K562 (cell line): ENCODE results near the gene KCNC4. TPM values are rescaled to one million over a fixed set of nuclear protein-coding genes. Genes with fewer than 3 reads are reported as not detected.

Source experiments
- ATAC-seq: fragments of 200-7000 bp; cut with Tn5 transposase; 3 replicates; pipeline ENCODE4 v1.9.1; 2020; ENCODE audit warnings: moderate library complexity
- BruUV-seq: library from RNA; stranded (reverse); fragments of 400-500 nt; replicated peaks from 2 replicates; lab custom pipeline; 2021; lab: Mats Ljungman, UMichigan
- CTCF ChIA-PET: fragments of 300-600 bp; formaldehyde crosslinking; extraction: SDS; loops from one replicate; lab custom pipeline; 2021; ENCODE audit warnings: low intra/inter-chr PET ratio; lab: Yijun Ruan, JAX
- POLR2A ChIA-PET: fragments of 300-600, 350-650 bp; sonication (Branson Sonifier 250); formaldehyde crosslinking; extraction: SDS; loops from one replicate; lab custom pipeline; 2021; ENCODE audit warnings: antibody characterized with exemption, inconsistent platforms; lab: Yijun Ruan, JAX
- DNase-seq, 4 experiments: peaks; one replicate each; pipeline versions ENCODE4 v3.0.0 to v3.0.0-alpha.2; 2011 to 2018; ENCODE audit warnings: low spot score in 3 of 4, mixed read lengths in 3 of 4; ENCODE audit errors: extremely low read depth in 1 of 4
- FAIRE-seq: peaks from 2 replicates; lab custom pipeline; 2011; peaks lifted over from hg19 to GRCh38; lab: Jason Lieb, UNC
- H2AFZ ChIP-seq: 2 replicates; pipeline ENCODE4 v1.6.0; 2011; ENCODE audit warnings: low read depth, low read length, control low read depth, inconsistent platforms
- H3K27ac ChIP-seq: fragments of 200-600 bp; 3 replicates; pipeline ENCODE4 v1.8.0; 2011; ENCODE audit warnings: low read depth, mild to moderate bottlenecking, control low read depth, inconsistent platforms, low read length, moderate library complexity, mixed read lengths; ENCODE audit errors: extremely low read depth
- H3K27me3 ChIP-seq, 2 experiments: fragments of 300-600 bp in 1 of 2; 2 replicates in 1 of 2; 3 replicates in 1 of 2; pipeline versions ENCODE4 v1.6.0 to v1.8.0; 2011; ENCODE audit warnings: inconsistent platforms in 2 of 2, low read length in 2 of 2, mild to moderate bottlenecking in 1 of 2, mixed read lengths in 1 of 2, moderate library complexity in 1 of 2; ENCODE audit not compliant: control insufficient read depth in 2 of 2, insufficient read depth in 2 of 2
- H3K36me3 ChIP-seq: fragments of 300-600 bp; 3 replicates; pipeline ENCODE4 v1.8.0; 2011; ENCODE audit warnings: mild to moderate bottlenecking, low read length, inconsistent platforms; ENCODE audit not compliant: control insufficient read depth, insufficient read depth
- H3K4me1 ChIP-seq, 2 experiments: fragments of 200-600 bp in 1 of 2; replicated peaks in 1 of 2; 2 replicates in 1 of 2; 3 replicates in 1 of 2; pipeline versions ENCODE4 v1.5.1 to v1.8.0; 2011; ENCODE audit warnings: inconsistent platforms in 2 of 2, low read length in 2 of 2, mild to moderate bottlenecking in 1 of 2, mixed read lengths in 1 of 2, moderate library complexity in 1 of 2; ENCODE audit not compliant: control insufficient read depth in 2 of 2, insufficient read depth in 2 of 2
- H3K4me2 ChIP-seq: 2 replicates; pipeline ENCODE4 v1.6.1; 2011; ENCODE audit warnings: low read length, control low read depth, inconsistent platforms, mixed read lengths; ENCODE audit not compliant: insufficient read depth
- H3K4me3 ChIP-seq: fragments of 200-600 bp; sonication (generic), shearing (Covaris generic); 2 replicates; pipeline ENCODE4 v1.5.1; 2016; ENCODE audit warnings: control low read depth, inconsistent platforms
- H3K79me2 ChIP-seq: fragments of 200-600 bp; 3 replicates; pipeline ENCODE4 v1.8.0; 2011; ENCODE audit warnings: low read length, inconsistent platforms; ENCODE audit not compliant: control insufficient read depth, insufficient read depth
- H3K9ac ChIP-seq, 2 experiments: 2 replicates each; pipeline versions ENCODE4 v1.6.0 to v1.6.1; 2011; ENCODE audit warnings: low read depth in 2 of 2, low read length in 2 of 2, control low read depth in 1 of 2, inconsistent platforms in 1 of 2, mild to moderate bottlenecking in 1 of 2, mixed read lengths in 1 of 2; ENCODE audit not compliant: insufficient read depth in 1 of 2
- H3K9me1 ChIP-seq: one replicate; pipeline ENCODE4 v1.6.0; 2011; ENCODE audit warnings: inconsistent platforms, mild to moderate bottlenecking, low read length, moderate library complexity; ENCODE audit not compliant: control insufficient read depth, insufficient read depth
- H3K9me3 ChIP-seq: replicated peaks from 2 replicates; pipeline ENCODE4 v1.5.1; 2011; ENCODE audit warnings: low read depth, low read length, inconsistent platforms; ENCODE audit not compliant: control insufficient read depth, insufficient read depth
- H4K20me1 ChIP-seq: replicated peaks from 2 replicates; pipeline ENCODE4 v1.6.1; 2011; ENCODE audit warnings: low read length, inconsistent platforms, mixed read lengths; ENCODE audit not compliant: control insufficient read depth, insufficient read depth
- ATF3 ChIP-seq, 2 experiments: fragments of 450-650 bp in 1 of 2; sonication (generic) in 1 of 2; formaldehyde crosslinking in 1 of 2; IDR thresholded peaks in 1 of 2; conservative IDR thresholded peaks in 1 of 2; 2 replicates each; pipeline versions ENCODE4 v1.6.1 to v1.8.1; 2016 to 2023; ENCODE audit warnings: mild to moderate bottlenecking in 2 of 2, moderate library complexity in 2 of 2, inconsistent platforms in 1 of 2, missing genetic modification reagents in 1 of 2
- ATF7 ChIP-seq: fragments of 450-650 bp; IDR thresholded peaks from 2 replicates; pipeline ENCODE4 v1.7.1; 2014; ENCODE audit warnings: mild to moderate bottlenecking, moderate library complexity
- CHCHD3 ChIP-seq: fragments of 250-450 bp; sonication (Bioruptor Pico); IDR thresholded peaks from 2 replicates; pipeline ENCODE4 v2.1.2; 2022; ENCODE audit warnings: mild to moderate bottlenecking
- CREB5 ChIP-seq: fragments of 250-450 bp; sonication (Bioruptor Pico); IDR thresholded peaks from 2 replicates; pipeline ENCODE4 v1.5.0; 2020; ENCODE audit warnings: mild to moderate bottlenecking
- DEAF1 ChIP-seq: fragments of 450-650 bp; formaldehyde crosslinking; IDR thresholded peaks from 2 replicates; pipeline ENCODE4 v1.4.0; 2020; ENCODE audit warnings: mild to moderate bottlenecking, moderate library complexity
- ERF ChIP-seq: fragments of 450-650 bp; formaldehyde crosslinking; IDR thresholded peaks from 2 replicates; pipeline ENCODE4 v1.4.0; 2020; ENCODE audit warnings: mild to moderate bottlenecking, mixed read lengths
- HMGN3 ChIP-seq: IDR thresholded peaks from 2 replicates; pipeline ENCODE4 v1.6.1; 2011; ENCODE audit warnings: borderline replicate concordance, low read depth, mild to moderate bottlenecking, mixed read lengths, low read length; ENCODE audit not compliant: insufficient read length; ENCODE audit errors: extremely low read depth
- MCM2 ChIP-seq: fragments of 450-650 bp; IDR thresholded peaks from 2 replicates; pipeline ENCODE4 v1.6.1; 2017; ENCODE audit warnings: low read depth, mild to moderate bottlenecking
- PHB ChIP-seq: fragments of 250-450 bp; sonication (Bioruptor Pico); IDR thresholded peaks from 2 replicates; pipeline ENCODE4 v1.5.0; 2021
- PML ChIP-seq: IDR thresholded peaks from 2 replicates; pipeline ENCODE4 v1.6.1; 2012; ENCODE audit warnings: low read length, inconsistent platforms
- RAD21 ChIP-seq, 2 experiments: fragments of 250-450 bp in 1 of 2; fragments of 450-650 bp in 1 of 2; sonication (Bioruptor Pico) in 1 of 2; formaldehyde crosslinking in 1 of 2; IDR thresholded peaks in 1 of 2; conservative IDR thresholded peaks in 1 of 2; 2 replicates each; pipeline versions ENCODE4 v1.4.0 to v1.8.0; 2020 to 2022; ENCODE audit warnings: mild to moderate bottlenecking in 2 of 2, moderate library complexity in 1 of 2
- SRF ChIP-seq, 2 experiments: fragments of 250-450, 450-650 bp in 1 of 2; sonication (Bioruptor Pico) in 1 of 2; sonication (generic) in 1 of 2; formaldehyde crosslinking; IDR thresholded peaks; 2 replicates each; pipeline versions ENCODE4 v1.5.0 to v1.5.1; 2020 to 2022; ENCODE audit warnings: mild to moderate bottlenecking in 1 of 2, missing genetic modification reagents in 1 of 2
- SRSF9 ChIP-seq: fragments of 200-400 bp; formaldehyde crosslinking; IDR thresholded peaks from 2 replicates; pipeline ENCODE4 v1.6.1; 2017; ENCODE audit warnings: low read depth, low read length, borderline replicate concordance
- ZNF764 ChIP-seq: fragments of 250-450 bp; sonication (Bioruptor Pico); IDR thresholded peaks from 2 replicates; pipeline ENCODE4 v1.4.0; 2020; ENCODE audit warnings: low read depth, mild to moderate bottlenecking, moderate library complexity
- WGBS: fragments of 100-300 bp; shearing (Covaris generic); methylation state at CpG from one replicate; pipeline ENCODE4 v1.1.6; 2016; ENCODE audit warnings: low coverage, mixed read lengths; ENCODE audit not compliant: insufficient coverage; ENCODE audit errors: missing lambda C conversion rate; 5-methylcytosine and 5-hydroxymethylcytosine counted together
- in situ Hi-C: fragments of 300-500 bp; cut with MboI; formaldehyde crosslinking; loops from 4 replicates; pipeline ENCODE4 v1.15.0; 2018; ENCODE audit warnings: inconsistent platforms, mixed read lengths
- intact Hi-C: fragments of 100-400 bp; cut with micrococcal nuclease; formaldehyde crosslinking; loops from 2 replicates; pipeline ENCODE4 v1.14.2; 2022
- polyA plus RNA-seq, 8 experiments: library from polyadenylated mRNA; depleted of rRNA in 4 of 8; stranded (reverse) in 5 of 8; unstranded in 3 of 8; fragments of >200 nt; fragmentation: Nextera tagmentation in 2 of 8; fragmentation: Illumina TruSeq in 1 of 8; extraction: Ambion mirVana in 2 of 8; extraction: Trizol in 1 of 8; gene quantifications; 2 replicates each; pipeline versions ENCODE4 v1.2.1 to v1.2.3, GENCODE V29; 2011 to 2014; ENCODE audit warnings: inconsistent platforms in 1 of 8, missing spikeins in 1 of 8
- total RNA-seq, 7 experiments: library from RNA; depleted of rRNA in 6 of 7; stranded (reverse); fragments of >200 nt in 6 of 7; fragmentation: Illumina TruSeq in 2 of 7; extraction: Trizol in 2 of 7; gene quantifications; 2 replicates each; pipeline versions ENCODE4 v1.2.1 to v1.2.3, GENCODE V29; 2011 to 2021; ENCODE audit warnings: low replicate concordance in 1 of 7

Gene KCNC4
- total and polyA plus RNA-seq, 9 of the 15 experiments (the other 6 are each of a cell fraction or from before 2014, with no cell fraction given), result 0.07 to 1.8 (median 0.73) TPM

- DNase-seq, result no peak
- in situ Hi-C loops, result no loop called here
- TF ChIP-seq PHB (no peak), HMGN3 (no peak), ERF (no peak), CHCHD3 (CRISPR knock-in tag) (no peak), DEAF1 (CRISPR knock-in tag) (no peak), SRF (CRISPR knock-in tag; IDR thresholded peaks at IDR 0.05) (no peak), MCM2 (no peak), RAD21 (CRISPR knock-in tag; conservative IDR thresholded peaks at IDR 0.05 in 1 of 2, IDR thresholded peaks at IDR 0.05 in 1 of 2) (no peak), ATF7 (no peak), SRSF9 (no peak), ZNF764 (no peak), CREB5 (no peak), ATF3 (IDR thresholded peaks at IDR 0.05) (no peak), ATF3 (CRISPR knock-in tag; conservative IDR thresholded peaks at IDR 0.05) (no peak), PML (no peak)
- TF ChIP-seq, all 486 proteins: peak for 0
These were observed 4.4 kb upstream of the KCNC4 start for GRCh38 chr1:110205591-110206155.

More at GRCh38 chr1:110205591-110206155, 4.4 kb upstream of the KCNC4 start:
- Histone ChIP-seq H3K9me3 (no peaks in the 10 kb centered on the region), H2AFZ (no peak overlapping the region), H3K36me3 (no peaks in the 10 kb centered on the region), H4K20me1 (peaks cover 10% of the 10 kb centered on the region; the same call in 1 of the 2 replicates), H3K27me3 (peaks cover 0 to 28% of the 10 kb centered on the region in 2 experiments; a peak in 2 of 5 replicates), H3K9ac (no peak overlapping the region), H3K4me1 (peaks cover 0 to 14% of the 10 kb centered on the region in 2 experiments; a peak in 3 of 5 replicates), H3K79me2 (no peaks in the 10 kb centered on the region), H3K27ac (no peak overlapping the region), H3K4me3 (no peak overlapping the region), H3K4me2 (no peak overlapping the region), H3K9me1 (peaks cover 2% of the 10 kb centered on the region)
- ChIA-PET POLR2A (interaction anchor here (0.7 to 1.6 kb wide), 2 partner anchors 17 to 246 kb away, joined by 3 read pairs; no protein-coding TSS in a partner anchor), CTCF (interaction anchor here (0.9 to 5.3 kb wide), 3 partner anchors 107 to 256 kb away, joined by 3 to 58 read pairs (median 24); no protein-coding TSS in a partner anchor)
- no TSS peak for BruUV-seq
- intact Hi-C loops, result loop anchor here (2.0 kb wide), 1 partner anchor 57 kb away; no protein-coding TSS in a partner anchor
- WGBS, result 4% methylated on average over 6 of the region's 6 CpGs
- FAIRE-seq (no peak), ATAC-seq (no peak)
